ENCODE data around the gene GALNT17.

DNA sequence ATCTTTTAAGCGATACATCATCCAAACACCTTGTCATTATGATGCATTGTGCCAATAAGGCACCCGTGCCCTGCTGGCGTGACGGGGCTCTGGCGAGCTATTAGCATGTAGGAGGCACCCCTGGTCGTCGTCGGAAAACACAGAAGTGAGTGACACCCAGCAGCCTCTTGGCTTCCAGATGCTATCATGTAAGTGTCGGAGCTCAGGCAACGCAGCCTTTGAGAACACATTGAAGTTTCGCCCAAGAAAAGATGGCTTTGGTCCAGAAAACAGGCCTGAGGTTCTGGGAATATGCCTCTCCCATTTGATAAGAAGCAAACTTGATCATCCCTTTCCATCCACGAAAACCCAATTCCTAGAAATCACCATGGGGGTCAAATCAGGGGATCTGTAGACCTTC is 555.3 kb downstream of the GALNT17 start:
- TF ChIP-seq CTCF (IDR thresholded peaks at IDR 0.05) = no peak
- TF ChIP-seq POLR2AphosphoS5 (IDR thresholded peaks at IDR 0.05; ENCODE audit: low read depth, low read length) = no peak
- TF ChIP-seq REST (IDR thresholded peaks at IDR 0.05; ENCODE audit: insufficient read depth in 1 of 2, low read depth in 2 of 2, low read length in 1 of 2) = no peak
